GM04504 (cell line): ENCODE results near the gene ASTN2.
"Not testable (repeated sequence)": the region's sequence is repeated elsewhere in the genome, so short reads cannot be mapped to it uniquely, and the experiment has no call there.

Experiments used
- DNase-seq: peaks from one replicate; pipeline ENCODE4 v3.0.0-alpha.2; 2012; ENCODE audit warnings: low read depth

Gene ASTN2

DNA sequence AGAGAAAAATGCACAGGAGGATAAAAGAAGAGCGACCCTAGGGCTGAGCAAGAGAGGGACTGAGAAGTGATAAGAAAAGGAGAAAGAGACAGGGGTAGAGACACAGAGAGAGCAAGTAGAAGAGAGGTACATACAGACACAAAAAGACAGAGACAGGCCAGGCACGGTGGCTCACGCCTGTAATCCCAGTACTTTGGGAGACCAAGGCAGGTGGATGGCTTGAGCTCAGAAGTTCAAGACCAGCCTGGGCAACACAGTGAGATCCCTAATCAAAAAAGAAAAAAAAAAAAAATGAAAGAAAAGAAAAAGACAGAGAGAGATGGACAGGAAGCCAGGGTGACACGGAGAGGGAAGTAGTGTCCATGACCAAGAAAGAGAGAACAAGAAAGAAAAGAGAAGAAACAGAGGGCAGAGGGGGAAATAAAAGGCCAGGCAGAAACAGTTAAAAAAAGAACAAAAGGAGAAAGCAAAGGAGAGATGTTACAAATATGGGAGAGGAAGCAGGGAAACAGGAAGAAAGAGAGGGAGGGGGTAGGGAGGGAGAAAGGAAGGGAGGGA lies 937.2 kb downstream of the ASTN2 start:
- no peak for DNase-seq

DNA sequence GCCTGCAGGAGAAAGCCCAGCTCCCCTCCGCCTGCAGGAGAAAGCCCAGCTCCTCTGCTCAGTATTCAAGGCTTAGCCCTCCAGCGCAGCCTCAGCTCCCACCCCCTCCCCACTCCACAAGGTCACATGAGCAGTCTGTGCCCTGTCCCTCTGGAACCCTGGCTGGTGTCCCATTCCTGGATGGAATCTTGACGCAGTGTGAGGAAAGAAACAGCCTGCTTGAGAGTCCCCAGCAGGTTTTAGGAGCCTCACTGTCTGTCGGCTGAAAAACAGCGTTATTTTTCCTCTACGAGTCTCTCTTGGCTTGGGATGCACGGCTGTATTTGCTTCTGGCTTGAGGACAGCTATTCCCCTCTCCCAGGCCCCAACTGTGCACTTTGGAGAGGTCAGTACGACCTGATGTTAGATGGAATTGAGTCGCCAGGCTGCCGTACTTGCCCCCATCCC lies 937.9 kb downstream of the ASTN2 start:
- DNase-seq, result no peak

DNA sequence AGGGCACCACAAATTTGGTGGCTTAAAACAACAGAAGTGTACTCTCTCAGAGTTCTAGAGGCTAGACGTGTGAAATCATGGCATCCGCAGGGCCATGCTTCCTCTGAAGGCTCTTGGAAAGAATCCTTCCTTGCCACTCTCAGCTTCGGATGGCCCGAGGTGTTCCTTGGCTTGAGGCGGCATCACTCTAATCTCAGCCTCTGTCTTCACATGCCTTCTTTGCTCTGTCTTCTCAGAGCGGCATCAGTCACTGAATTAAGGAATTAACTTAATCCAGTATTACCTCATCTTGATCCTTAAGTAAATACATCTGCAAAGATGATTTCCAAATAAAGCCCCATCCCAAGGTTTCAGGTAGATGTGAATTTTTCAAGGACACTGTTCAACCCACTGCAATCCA lies 938.9 kb downstream of the ASTN2 start:
- DNase-seq, result no peak

GRCh38 chr9:116475201-116475600 lies 939.7 kb downstream of the ASTN2 start:
- DNase-seq, result peak; percentile 31

- no peak for DNase-seq
These were observed 942.8 kb downstream of the ASTN2 start for GRCh38 chr9:116471944-116472506.

DNA sequence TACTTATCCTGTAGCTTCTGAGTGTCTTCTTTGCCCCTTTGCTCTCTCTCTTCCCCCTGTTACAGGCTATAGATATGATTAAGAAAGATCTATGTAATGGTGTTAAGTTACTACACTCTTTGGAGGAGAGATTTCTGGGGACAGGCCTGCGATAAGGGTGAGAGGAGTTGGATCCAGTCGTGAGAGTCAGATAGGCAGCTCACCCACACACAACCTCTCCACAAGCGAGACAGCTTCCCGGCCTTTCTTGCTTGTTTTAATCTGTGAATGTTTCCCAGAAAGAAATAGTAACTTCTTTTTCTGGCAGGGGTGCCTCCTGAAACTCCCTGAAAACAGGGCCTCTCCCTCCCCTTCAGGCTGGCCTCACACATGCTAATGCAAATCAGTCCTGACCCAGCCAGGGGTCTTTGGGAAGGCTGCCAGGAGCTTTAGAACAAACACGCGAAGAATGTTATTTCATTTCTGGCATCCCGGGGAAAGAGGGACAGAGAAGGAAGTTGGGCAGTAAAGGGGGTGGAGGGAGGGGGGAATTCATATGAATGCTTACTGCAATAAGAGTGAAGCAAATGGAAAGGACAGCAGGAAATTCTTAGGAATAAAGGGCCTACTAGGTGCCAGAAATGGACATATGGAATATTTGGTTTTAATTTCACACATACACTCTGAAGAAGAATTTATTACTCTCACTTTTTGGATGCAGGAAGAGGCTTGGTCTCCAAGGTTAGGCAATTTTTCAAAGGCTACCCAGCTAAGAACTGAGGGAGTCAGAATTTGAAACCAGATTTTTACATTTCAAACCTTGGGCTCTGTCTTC lies 943.6 kb downstream of the ASTN2 start:
- DNase-seq, result no peak

- no peak for DNase-seq
These were observed 945.9 kb downstream of the ASTN2 start for GRCh38 chr9:116468793-116469527.

GRCh38 chr9:116468369-116468768 lies 946.5 kb downstream of the ASTN2 start:
- no peak for DNase-seq

DNA sequence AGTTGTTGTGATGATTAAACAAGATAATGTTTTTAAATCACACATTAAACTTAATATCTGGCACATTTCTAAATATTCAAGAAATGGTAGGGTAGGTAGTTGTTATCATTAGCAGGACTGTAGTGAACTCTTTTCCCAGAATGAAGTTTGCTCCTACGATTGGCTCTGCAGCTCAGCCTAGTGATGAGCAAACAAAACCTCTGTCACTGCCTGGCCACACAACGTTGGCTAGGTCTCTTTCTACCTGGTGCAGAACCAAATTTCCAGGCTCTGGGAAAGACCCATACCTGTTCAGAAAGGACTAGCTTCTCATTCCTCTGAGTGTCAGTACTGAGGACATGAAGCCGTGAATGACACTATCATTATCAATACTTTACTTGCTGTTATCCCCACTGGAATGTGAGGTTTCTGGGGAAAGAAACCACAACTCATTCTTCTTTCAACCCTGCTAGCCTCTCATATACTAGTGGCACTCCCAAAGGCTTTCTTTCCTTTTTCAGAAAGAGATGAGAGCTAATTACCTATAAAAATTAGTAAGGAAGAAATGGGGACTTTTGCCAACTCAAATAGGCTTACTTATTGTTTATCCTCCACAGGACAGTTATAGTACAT lies 947.0 kb downstream of the ASTN2 start:
- DNase-seq, result no peak

DNA sequence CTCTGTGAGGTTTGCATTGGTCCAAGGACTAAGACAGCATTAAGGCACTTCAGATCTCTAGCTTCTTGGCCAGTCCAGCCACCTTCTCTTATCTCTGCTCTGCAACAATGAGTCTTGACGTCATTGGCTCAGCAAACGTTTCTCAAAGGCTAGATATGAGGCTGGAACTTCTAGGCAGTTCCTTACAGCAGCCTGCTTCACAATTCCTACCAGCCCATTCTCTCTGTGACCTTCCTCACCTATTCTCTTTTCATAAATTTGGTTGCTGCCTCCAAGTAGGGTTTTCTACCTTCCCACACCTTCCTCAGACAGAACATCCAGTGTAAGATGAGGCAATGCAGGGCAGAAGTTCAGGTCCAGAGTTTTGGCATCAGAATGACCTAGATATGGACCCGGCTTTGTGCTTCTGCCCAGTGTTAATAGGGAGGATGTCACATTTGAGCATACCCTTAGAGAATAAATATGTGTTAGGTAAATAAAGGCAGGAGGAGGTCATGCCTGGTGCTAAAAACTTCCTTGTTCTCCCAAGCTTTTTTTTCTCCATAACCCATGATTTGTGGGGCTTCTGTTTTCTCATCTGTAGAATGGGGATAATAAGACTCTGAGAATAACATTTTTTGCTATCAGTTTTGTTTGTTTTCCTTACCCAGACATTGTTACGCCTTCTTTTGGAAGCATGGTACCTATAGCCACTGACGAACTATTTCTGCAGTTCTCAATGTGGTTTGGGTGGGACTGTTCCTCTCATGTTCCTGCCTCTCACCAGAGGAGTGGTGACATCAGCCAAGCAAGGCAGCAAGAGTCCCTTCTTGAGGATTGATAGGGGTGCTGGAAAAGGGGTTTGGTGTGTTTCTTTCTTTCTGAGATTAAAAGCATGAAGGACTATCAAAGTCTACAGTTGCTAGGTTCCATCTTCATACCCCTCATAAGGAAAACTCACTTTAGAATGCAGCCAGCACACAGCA lies 948.3 kb downstream of the ASTN2 start:
- DNase-seq, result no peak

DNA sequence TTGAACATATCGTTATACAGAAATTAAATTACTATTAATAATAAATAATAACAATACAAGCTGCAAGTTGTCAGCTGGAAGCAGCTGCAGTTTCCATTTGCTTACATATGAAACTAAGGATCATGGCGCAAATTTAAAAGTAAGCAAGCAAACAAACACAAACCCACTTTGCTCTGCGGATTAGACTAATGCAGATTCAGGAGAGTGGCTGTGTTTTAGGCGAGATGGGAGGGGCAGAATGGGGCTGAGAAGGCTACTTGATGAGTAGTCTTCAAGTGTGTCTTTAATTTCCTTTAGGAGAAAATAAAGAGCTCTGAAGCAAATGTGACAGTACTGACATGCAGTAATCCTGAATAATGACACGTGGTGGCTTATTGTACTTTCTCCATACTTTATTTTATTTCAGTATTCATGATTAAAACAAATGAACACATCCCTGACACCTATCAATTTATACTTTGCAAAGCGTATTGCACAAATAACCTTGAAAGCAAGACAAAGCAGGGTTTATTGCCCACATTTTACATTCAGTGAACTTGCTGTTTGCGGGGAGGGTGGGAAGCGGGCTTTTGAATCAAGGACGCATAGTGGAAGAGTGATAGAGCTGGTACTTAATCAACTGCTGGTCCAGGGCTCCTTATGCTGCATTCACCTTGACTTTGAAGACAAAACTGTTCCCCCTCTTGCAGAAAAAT lies 949.1 kb downstream of the ASTN2 start:
- DNase-seq, result no peak

GRCh38 chr9:116464987-116465571 lies 949.8 kb downstream of the ASTN2 start:
- DNase-seq, result no peak

DNA sequence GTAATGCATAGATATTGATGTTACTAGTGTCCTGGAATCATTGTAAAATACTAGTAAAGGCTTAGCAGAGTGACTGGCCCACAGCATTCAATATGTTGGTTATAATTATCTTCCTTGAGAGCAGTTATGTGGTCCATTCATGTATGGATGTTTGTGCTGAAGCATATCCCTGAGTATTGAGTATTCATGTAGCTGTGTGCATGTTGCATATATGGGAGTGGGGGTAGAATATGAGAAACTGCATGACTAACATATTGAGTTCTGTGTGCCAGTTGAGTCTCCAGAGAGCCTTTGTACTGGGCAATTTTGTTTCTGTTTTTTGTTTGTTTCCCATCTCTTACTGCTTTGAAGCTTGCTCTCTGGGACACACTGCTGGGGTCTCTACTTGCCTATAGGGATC lies 950.4 kb downstream of the ASTN2 start:
- DNase-seq, result no peak

- DNase-seq, result no peak
These were observed 953.2 kb downstream of the ASTN2 start for GRCh38 chr9:116461632-116462031.

- DNase-seq, result no peak
These were observed 954.8 kb downstream of the ASTN2 start for GRCh38 chr9:116460026-116460425.

GRCh38 chr9:116459576-116459975 lies 955.3 kb downstream of the ASTN2 start:
- no peak for DNase-seq

DNA sequence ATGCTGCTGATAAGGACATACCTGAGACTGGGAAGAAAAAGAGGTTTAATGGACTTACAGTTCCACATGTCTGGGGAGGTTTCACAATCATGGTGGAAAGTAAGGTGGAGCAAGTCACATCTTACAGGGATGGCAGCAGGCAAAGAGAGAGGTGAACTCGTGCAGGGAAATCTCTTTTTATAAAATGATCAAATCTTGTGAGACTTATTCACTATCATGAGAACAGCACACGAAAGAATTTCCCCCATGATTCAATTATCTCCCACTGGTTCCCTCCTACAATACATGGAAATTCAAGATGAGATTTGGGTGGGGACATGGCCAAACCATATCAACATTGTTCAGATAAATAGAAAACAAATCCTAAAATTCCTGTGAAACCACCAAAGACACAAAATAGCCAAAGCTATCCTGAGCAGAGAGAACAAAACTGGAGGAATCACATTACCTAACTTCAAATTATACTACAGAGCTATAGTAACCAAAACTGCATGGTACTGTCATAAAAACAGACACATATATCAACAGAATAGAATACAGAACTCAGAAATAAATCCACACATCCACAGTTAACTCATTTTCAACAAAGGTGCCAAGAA lies 958.3 kb downstream of the ASTN2 start:
- no peak for DNase-seq

DNA sequence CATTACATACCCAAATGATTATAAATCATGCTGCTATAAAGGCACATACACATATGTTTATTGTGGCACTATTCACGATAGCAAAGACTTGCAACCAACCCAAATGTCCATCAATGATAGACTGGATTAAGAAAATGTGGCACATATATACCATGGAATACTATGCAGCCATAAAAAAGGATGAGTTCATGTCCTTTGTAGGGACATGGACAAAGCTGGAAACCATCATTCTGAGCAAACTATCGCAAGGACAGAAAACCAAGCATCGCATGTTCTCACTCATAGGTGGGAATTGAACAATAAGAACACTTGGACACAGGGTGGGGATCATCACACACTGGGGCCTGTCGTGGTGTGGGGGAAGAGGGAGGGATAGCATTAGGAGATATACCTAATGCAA lies 960.3 kb downstream of the ASTN2 start:
- DNase-seq, result not testable (repeated sequence)

DNA sequence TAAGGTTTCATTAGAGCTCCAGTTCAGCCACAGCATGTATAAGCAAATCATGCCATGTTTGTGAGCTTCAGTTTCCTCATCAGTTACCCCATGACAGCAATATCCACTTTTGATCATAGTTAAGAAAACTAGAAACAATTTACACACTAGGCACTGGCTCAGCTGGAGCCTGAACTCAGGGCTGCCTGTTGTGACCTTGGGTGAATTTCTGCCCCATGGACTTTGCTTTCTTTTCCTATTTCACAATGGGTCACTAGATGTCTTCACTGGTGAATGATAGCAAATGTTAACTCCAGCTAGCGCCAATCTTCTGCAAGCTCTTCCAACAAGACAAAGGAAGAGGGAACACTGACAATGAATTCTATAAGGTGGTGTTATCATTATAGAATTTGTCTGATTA lies 961.1 kb downstream of the ASTN2 start:
- DNase-seq, result no peak

DNA sequence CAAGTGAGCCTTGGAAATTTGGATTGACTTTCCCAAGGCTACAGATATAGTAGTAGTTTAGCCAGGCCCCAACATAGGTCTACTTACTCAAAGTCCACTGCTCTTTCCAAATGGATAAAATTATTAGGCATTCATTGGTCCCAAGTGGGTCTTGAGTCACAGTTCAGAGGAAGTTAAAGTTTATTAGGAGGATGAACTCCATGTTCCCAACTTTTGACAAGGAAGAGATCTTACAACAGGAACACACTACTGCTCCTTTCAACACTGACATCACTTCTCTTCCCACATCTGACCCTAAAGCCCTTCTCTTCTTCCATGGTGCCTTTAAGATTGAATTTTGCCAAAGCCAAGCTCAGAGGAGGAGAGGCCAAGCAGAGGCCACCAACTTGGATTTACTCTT lies 962.2 kb downstream of the ASTN2 start:
- no peak for DNase-seq
